ENCODE data around the gene CCDC154. TPM values are rescaled to one million over a fixed set of nuclear protein-coding genes. Genes with fewer than 3 reads are reported as not detected.

CCDC154 gene
- total and polyA plus RNA-seq, 2 donors (not counting 3 experiments of a cell fraction or from before 2014, with no cell fraction given) = 0.65 to 0.75 TPM

- Histone ChIP-seq H2AFZ (ENCODE audit: low read depth, low read length) (no peak overlapping the region), H3K27ac (ENCODE audit: insufficient read depth, low read depth, low read length) (no peak overlapping the region), H3K4me3 (replicated peaks in 1 of 3; ENCODE audit: insufficient read depth in 1 of 3, low read depth in 1 of 3, low read length in 3 of 3) (no peak overlapping the region), H3K4me1 (ENCODE audit: control insufficient read depth, extremely low read depth, insufficient read depth, low read length) (no peaks in the 10 kb centered on the region), H3K27me3 (ENCODE audit: control insufficient read depth in 2 of 2, insufficient read depth in 2 of 2, low read length in 2 of 2) (no peaks in the 10 kb centered on the region), H3K4me2 (ENCODE audit: insufficient read depth, low read length) (no peak overlapping the region), H3K79me2 (ENCODE audit: control insufficient read depth, insufficient read depth, low read length) (no peaks in the 10 kb centered on the region), H3K36me3 (ENCODE audit: control insufficient read depth in 2 of 2, extremely low read depth in 1 of 2, insufficient read depth in 2 of 2, low read length in 2 of 2) (no peaks in the 10 kb centered on the region), H3K9me1 (replicated peaks; ENCODE audit: control insufficient read depth, extremely low read depth, insufficient read depth, low read length) (no peaks in the 10 kb centered on the region), H3K9ac (replicated peaks; ENCODE audit: extremely low read depth, insufficient read depth, low read length) (no peak overlapping the region), H3K9me3 (replicated peaks; ENCODE audit: control insufficient read depth, insufficient read depth, low read length) (no peaks in the 10 kb centered on the region), H4K20me1 (replicated peaks; ENCODE audit: control insufficient read depth, extremely low read depth, insufficient read depth, low read length) (no peaks in the 10 kb centered on the region)
- intact Hi-C loops (cut with micrococcal nuclease) = no loop called here
- FAIRE-seq = no peak
- ChIA-PET CTCF (no interaction called here), POLR2A (no interaction called here)
- BruUV-seq (replicated peaks) = no TSS peak
- DNase-seq (ENCODE audit: low read depth, low spot score) = no peak
- TF ChIP-seq MAX (IDR thresholded peaks at IDR 0.05; ENCODE audit: insufficient read depth, insufficient read length) (no peak), GATA2 (IDR thresholded peaks at IDR 0.05; ENCODE audit: insufficient read depth, insufficient read length, low read depth, low read length) (no peak), EZH2 (IDR thresholded peaks at IDR 0.05; ENCODE audit: borderline replicate concordance, low read depth, low read length, severe bottlenecking) (no peak), FOS (IDR thresholded peaks at IDR 0.05; ENCODE audit: borderline replicate concordance, insufficient read depth, low read length) (no peak), MYC (IDR thresholded peaks at IDR 0.05; ENCODE audit: low read depth, low read length) (no peak), POLR2A (IDR thresholded peaks at IDR 0.05; ENCODE audit: low read depth, low read length) (no peak), JUN (IDR thresholded peaks at IDR 0.05; ENCODE audit: borderline replicate concordance, insufficient read depth, insufficient read length, low read depth) (no peak)
- TF ChIP-seq, protein P1, sequence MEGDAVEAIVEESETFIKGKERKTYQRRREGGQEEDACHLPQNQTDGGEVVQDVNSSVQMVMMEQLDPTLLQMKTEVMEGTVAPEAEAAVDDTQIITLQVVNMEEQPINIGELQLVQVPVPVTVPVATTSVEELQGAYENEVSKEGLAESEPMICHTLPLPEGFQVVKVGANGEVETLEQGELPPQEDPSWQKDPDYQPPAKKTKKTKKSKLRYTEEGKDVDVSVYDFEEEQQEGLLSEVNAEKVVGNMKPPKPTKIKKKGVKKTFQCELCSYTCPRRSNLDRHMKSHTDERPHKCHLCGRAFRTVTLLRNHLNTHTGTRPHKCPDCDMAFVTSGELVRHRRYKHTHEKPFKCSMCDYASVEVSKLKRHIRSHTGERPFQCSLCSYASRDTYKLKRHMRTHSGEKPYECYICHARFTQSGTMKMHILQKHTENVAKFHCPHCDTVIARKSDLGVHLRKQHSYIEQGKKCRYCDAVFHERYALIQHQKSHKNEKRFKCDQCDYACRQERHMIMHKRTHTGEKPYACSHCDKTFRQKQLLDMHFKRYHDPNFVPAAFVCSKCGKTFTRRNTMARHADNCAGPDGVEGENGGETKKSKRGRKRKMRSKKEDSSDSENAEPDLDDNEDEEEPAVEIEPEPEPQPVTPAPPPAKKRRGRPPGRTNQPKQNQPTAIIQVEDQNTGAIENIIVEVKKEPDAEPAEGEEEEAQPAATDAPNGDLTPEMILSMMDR (IDR thresholded peaks at IDR 0.05; ENCODE audit: extremely low read depth in 1 of 2, insufficient read depth in 1 of 2, low read depth in 1 of 2, low read length in 2 of 2) = no peak
- dilution Hi-C loops (cut with MboI; ENCODE audit: extremely low pct_ligation_motif_present, low sequenced_read_pairs) = no loop called here
These were observed 12.7 kb downstream of the CCDC154 start for GRCh38 chr16:1431497-1432270.

Measured in endothelial cell of umbilical vein (primary cell).